ENCODE results near the gene COMMD3. TPM values are rescaled to one million over a fixed set of nuclear protein-coding genes. Genes with fewer than 3 reads are reported as not detected.

COMMD3 gene
- total RNA-seq, 2 experiments from 2014 or later: 64.5 to 69.4 TPM

DNA sequence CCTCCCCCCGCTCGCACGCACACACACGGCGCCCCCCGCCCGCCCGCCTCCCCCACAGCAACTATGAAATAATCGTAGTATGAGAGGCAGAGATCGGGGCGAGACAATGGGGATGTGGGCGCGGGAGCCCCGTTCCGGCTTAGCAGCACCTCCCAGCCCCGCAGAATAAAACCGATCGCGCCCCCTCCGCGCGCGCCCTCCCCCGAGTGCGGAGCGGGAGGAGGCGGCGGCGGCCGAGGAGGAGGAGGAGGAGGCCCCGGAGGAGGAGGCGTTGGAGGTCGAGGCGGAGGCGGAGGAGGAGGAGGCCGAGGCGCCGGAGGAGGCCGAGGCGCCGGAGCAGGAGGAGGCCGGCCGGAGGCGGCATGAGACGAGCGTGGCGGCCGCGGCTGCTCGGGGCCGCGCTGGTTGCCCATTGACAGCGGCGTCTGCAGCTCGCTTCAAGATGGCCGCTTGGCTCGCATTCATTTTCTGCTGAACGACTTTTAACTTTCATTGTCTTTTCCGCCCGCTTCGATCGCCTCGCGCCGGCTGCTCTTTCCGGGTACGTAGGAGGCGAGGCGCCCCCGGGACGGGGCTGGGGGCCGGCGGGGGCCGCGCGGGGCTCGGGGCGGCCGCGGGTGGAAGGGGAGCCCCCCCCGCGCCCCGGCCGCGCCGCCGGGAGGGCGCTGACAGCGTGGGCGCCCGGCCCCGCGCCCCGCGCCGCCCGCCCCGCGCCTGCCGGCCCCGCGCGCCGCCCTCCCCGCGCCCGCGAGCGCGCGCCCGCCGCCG lies 5.2 kb downstream of the COMMD3 start:
- Mint-ChIP-seq H3K27ac (peak overlapping the region; percentile 86), H3K36me3 (ENCODE audit: low read depth) (peaks cover 6% of the 10 kb centered on the region), H3K4me3 (peak overlapping the region; percentile 76), H3K27me3 (ENCODE audit: low read depth) (peaks cover 46% of the 10 kb centered on the region), H3K4me1 (ENCODE audit: low read depth) (peaks cover 40% of the 10 kb centered on the region), H3K9me3 (no peaks in the 10 kb centered on the region)
- intact Hi-C loops (cut with micrococcal nuclease): loop anchor here (5.0 kb wide), 2 partner anchors 331 to 391 kb away; partner anchors contain the start of gene PIP4K2A
- CTCF ChIA-PET: interaction anchor here (1.6 kb wide), 1 partner anchor 327 kb away, joined by 3 read pairs; no protein-coding TSS in a partner anchor
- DNase-seq: peak; percentile 51

DNA sequence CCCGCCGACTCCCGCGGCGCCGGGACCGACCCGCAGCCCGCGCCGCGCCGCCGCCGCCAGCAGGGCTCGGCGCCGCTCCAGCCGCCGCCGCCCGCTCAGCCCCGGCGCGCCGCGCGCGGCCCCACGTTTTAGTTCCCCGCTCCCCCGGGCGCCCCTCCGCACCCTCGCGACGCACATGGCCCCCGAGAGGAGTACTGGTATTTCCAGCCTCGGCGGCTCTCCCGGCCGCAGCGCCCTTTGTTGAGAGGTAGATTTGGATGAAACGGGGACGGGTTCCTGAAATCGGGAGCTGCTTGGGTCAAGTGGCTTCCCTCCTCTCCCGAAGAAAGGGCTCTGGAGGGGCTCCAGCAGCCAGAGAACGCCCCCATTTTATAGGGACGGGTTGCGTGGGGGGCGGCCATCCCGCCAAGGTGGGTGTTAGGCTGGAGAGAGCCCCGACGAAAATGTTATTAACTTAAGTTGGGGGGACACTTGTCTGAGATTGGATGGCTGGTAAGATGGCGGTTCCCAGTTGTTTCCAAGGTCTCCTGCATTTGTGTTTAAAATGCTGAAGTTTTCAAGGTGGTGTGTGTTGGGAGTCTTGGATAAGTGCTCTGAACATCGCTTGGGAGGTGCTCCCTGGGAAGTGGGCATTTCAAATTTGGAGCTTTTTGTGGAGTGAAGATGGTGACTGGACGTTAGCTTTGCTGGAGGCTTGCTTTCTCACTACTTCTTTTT lies 5.9 kb downstream of the COMMD3 start:
- peak; percentile 14 for DNase-seq
- Mint-ChIP-seq H3K9me3 (no peaks in the 10 kb centered on the region), H3K4me1 (ENCODE audit: low read depth) (peaks cover 40% of the 10 kb centered on the region), H3K27me3 (ENCODE audit: low read depth) (peaks cover 51% of the 10 kb centered on the region), H3K4me3 (peak overlapping the region; percentile 85), H3K27ac (peak overlapping the region; percentile 82), H3K36me3 (ENCODE audit: low read depth) (peaks cover 7% of the 10 kb centered on the region)
- CTCF ChIA-PET: interaction anchor here (1.6 kb wide), 1 partner anchor 328 kb away, joined by 3 read pairs; no protein-coding TSS in a partner anchor
- intact Hi-C loops (cut with micrococcal nuclease): loop anchor here (1.0 to 5.0 kb wide), 3 partner anchors 18 to 390 kb away; partner anchors contain the start of gene PIP4K2A

- H3K9me3 Mint-ChIP-seq: no peaks in the 10 kb centered on the region
- H3K4me3 Mint-ChIP-seq: peak overlapping the region; percentile 85
- H3K27ac Mint-ChIP-seq: peak overlapping the region; percentile 82
- H3K27me3 Mint-ChIP-seq (ENCODE audit: low read depth): peaks cover 51% of the 10 kb centered on the region
- intact Hi-C loops (cut with micrococcal nuclease): loop anchor here (1.0 to 5.0 kb wide), 5 partner anchors 11 to 390 kb away; partner anchors contain the start of gene PIP4K2A
- DNase-seq: no peak
- H3K4me1 Mint-ChIP-seq (ENCODE audit: low read depth): peaks cover 39% of the 10 kb centered on the region
- CTCF ChIA-PET: interaction anchor here (1.6 kb wide), 1 partner anchor 329 kb away, joined by 3 read pairs; no protein-coding TSS in a partner anchor
- peaks cover 7% of the 10 kb centered on the region for H3K36me3 Mint-ChIP-seq (ENCODE audit: low read depth)
Observed at GRCh38 chr10:22322641-22323160, 6.5 kb downstream of the COMMD3 start.

GRCh38 chr10:22323538-22324305 lies 7.5 kb downstream of the COMMD3 start:
- intact Hi-C loops (cut with micrococcal nuclease): loop anchor here (1.0 to 5.0 kb wide), 4 partner anchors 10 to 389 kb away; partner anchors contain the start of gene PIP4K2A
- H3K4me1 Mint-ChIP-seq (ENCODE audit: low read depth): peaks cover 33% of the 10 kb centered on the region
- no peak overlapping the region for H3K27ac Mint-ChIP-seq
- CTCF ChIA-PET: interaction anchor here (1.0 to 1.5 kb wide), 2 partner anchors 64 to 330 kb away, joined by 3 to 5 read pairs; no protein-coding TSS in a partner anchor
- no peaks in the 10 kb centered on the region for H3K9me3 Mint-ChIP-seq
- H3K27me3 Mint-ChIP-seq (ENCODE audit: low read depth): peaks cover 48% of the 10 kb centered on the region
- peaks cover 7% of the 10 kb centered on the region for H3K36me3 Mint-ChIP-seq (ENCODE audit: low read depth)
- no peak for DNase-seq
- peak overlapping the region; percentile 85 for H3K4me3 Mint-ChIP-seq

- peaks cover 46% of the 10 kb centered on the region for H3K27me3 Mint-ChIP-seq (ENCODE audit: low read depth)
- CTCF ChIA-PET: interaction anchor here (1.0 to 1.5 kb wide), 2 partner anchors 65 to 331 kb away, joined by 3 to 5 read pairs; no protein-coding TSS in a partner anchor
- peaks cover 11% of the 10 kb centered on the region for H3K36me3 Mint-ChIP-seq (ENCODE audit: low read depth)
- intact Hi-C loops (cut with micrococcal nuclease): loop anchor here (5.0 kb wide), 2 partner anchors 328 to 388 kb away; partner anchors contain the start of gene PIP4K2A
- peak overlapping the region; percentile 85 for H3K4me3 Mint-ChIP-seq
- H3K4me1 Mint-ChIP-seq (ENCODE audit: low read depth): peaks cover 29% of the 10 kb centered on the region
- no peak overlapping the region for H3K27ac Mint-ChIP-seq
- no peak for DNase-seq
- H3K9me3 Mint-ChIP-seq: no peaks in the 10 kb centered on the region
Observed at GRCh38 chr10:22324413-22324812, 8.2 kb downstream of the COMMD3 start.

DNA sequence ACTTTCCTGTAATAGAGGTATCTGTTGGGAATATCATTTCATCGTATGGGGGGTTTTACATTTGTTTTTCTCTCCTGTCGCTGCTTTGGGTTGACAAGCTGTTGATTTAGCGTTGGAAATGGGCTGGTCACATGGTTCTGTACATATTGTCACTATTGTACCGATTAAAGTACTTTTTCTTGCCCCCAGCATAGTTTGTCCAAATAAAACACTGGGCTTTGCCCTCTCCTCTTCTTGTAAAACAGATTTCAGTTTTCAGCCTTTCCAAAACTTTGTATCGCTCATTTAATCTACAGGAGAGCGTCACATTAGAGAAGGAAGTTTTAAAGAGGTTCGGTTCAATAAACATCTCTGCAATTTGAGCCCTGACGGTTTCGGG lies 8.7 kb downstream of the COMMD3 start:
- no peaks in the 10 kb centered on the region for H3K9me3 Mint-ChIP-seq
- peaks cover 24% of the 10 kb centered on the region for H3K4me1 Mint-ChIP-seq (ENCODE audit: low read depth)
- intact Hi-C loops (cut with micrococcal nuclease): loop anchor here (5.0 kb wide), 2 partner anchors 327 to 387 kb away; partner anchors contain the start of gene PIP4K2A
- CTCF ChIA-PET: interaction anchor here (1.0 kb wide), 1 partner anchor 331 kb away, joined by 3 read pairs; no protein-coding TSS in a partner anchor
- no peak for DNase-seq
- H3K36me3 Mint-ChIP-seq (ENCODE audit: low read depth): peaks cover 14% of the 10 kb centered on the region
- peaks cover 48% of the 10 kb centered on the region for H3K27me3 Mint-ChIP-seq (ENCODE audit: low read depth)
- peak overlapping the region; percentile 85 for H3K4me3 Mint-ChIP-seq
- H3K27ac Mint-ChIP-seq: peak overlapping the region; percentile 4

DNA sequence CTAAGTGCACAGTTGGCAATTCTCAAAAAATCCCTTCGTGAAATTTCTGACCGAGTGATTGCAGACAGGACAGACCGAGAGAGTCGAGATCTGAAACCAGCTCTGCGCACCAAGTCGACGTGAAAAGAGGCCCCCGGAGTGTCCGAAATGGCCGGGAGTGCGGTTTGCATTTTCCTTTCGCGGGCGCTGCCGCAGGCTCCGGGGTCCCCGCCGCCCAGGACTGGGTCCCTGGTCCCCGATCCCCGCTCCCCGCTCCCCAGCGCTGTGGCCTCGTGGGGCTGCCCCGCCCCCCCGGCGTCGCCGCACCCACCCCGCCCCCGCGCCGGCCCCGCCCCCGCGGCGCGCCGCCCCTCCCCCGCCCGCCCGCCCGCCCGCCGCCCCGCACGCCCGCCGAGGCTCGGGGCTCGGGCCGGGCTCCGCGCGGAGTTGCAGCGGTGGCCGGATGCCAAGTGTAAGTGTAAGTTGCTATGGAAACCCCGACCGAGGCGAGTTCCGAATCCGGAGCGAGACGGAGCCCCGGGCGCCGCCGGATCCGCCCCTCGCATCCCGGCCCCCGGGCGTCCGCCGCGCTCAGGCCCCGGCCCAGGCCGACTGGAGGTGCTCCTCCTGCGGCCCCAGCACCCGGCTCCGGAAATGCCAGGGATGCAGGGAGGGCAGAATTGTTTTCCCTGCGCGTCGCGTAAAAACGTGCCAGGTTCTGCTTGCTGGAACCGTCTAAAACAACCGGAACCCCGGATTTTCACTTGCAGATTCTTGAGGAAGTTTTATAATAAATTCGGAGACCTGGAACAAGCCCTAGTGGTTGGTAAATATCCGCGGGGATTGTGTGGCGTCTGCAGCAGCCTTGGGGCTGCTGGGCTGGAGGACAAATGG lies 9.3 kb downstream of the COMMD3 start:
- Mint-ChIP-seq H3K36me3 (ENCODE audit: low read depth) (peaks cover 13% of the 10 kb centered on the region), H3K9me3 (no peaks in the 10 kb centered on the region)

DNA sequence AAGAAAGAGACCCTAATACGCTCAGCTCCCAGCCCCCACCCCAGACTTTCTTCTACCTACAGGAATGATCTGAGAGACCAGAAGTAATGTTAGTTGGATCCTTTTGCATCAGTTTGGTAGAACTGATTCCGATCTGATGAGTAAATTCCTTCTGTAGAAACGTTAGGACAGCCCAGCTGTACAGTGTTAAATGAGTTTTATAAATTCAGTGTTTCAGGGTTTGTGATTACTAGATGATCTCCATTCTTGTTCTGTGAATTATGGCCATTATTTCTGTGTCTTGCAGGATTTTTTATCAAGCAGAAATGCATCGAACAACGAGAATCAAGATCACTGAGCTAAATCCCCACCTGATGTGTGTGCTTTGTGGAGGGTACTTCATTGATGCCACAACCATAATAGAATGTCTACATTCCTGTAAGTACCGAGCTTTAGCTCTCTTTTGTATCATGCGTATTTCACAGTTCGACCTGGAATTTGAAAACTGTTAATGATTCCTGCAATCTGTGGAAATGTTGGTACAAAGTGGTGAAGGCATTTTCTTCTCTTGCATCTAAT lies 10.0 kb downstream of the COMMD3 start:
- Mint-ChIP-seq H3K27me3 (ENCODE audit: low read depth) (peaks cover 45% of the 10 kb centered on the region), H3K36me3 (ENCODE audit: low read depth) (peaks cover 14% of the 10 kb centered on the region), H3K9me3 (no peaks in the 10 kb centered on the region), H3K4me3 (peak overlapping the region; percentile 63), H3K4me1 (ENCODE audit: low read depth) (peaks cover 21% of the 10 kb centered on the region), H3K27ac (no peak overlapping the region)
- intact Hi-C loops (cut with micrococcal nuclease): no loop called here
- CTCF ChIA-PET: interaction anchor here (0.6 to 1.1 kb wide), 3 partner anchors 14 to 114 kb away, joined by 3 read pairs; no protein-coding TSS in a partner anchor
- DNase-seq: no peak

More for the DNA sequence above, 9.3 kb downstream of the COMMD3 start:
- CTCF ChIA-PET: interaction anchor here (0.9 to 1.1 kb wide), 2 partner anchors 15 to 113 kb away, joined by 3 read pairs; no protein-coding TSS in a partner anchor
- peaks cover 45% of the 10 kb centered on the region for H3K27me3 Mint-ChIP-seq (ENCODE audit: low read depth)
- intact Hi-C loops (cut with micrococcal nuclease): no loop called here
- DNase-seq: peak; percentile 72
- H3K4me1 Mint-ChIP-seq (ENCODE audit: low read depth): peaks cover 21% of the 10 kb centered on the region
- H3K4me3 Mint-ChIP-seq: peak overlapping the region; percentile 85
- H3K27ac Mint-ChIP-seq: peak overlapping the region; percentile 4

- Mint-ChIP-seq H3K36me3 (ENCODE audit: low read depth) (peaks cover 20% of the 10 kb centered on the region), H3K27ac (no peak overlapping the region), H3K27me3 (ENCODE audit: low read depth) (peaks cover 41% of the 10 kb centered on the region), H3K4me3 (no peak overlapping the region), H3K4me1 (ENCODE audit: low read depth) (peaks cover 23% of the 10 kb centered on the region), H3K9me3 (no peaks in the 10 kb centered on the region)
- intact Hi-C loops (cut with micrococcal nuclease): no loop called here
- CTCF ChIA-PET: no interaction called here
- no peak for DNase-seq
Observed at GRCh38 chr10:22329150-22329549, 13.0 kb downstream of the COMMD3 start.

GRCh38 chr10:22332116-22332692 lies 16.0 kb downstream of the COMMD3 start:
- CTCF ChIA-PET: no interaction called here
- H3K27me3 Mint-ChIP-seq (ENCODE audit: low read depth): peaks cover 37% of the 10 kb centered on the region
- peaks cover 18% of the 10 kb centered on the region for H3K4me1 Mint-ChIP-seq (ENCODE audit: low read depth)
- H3K9me3 Mint-ChIP-seq: no peaks in the 10 kb centered on the region
- H3K27ac Mint-ChIP-seq: no peak overlapping the region
- H3K4me3 Mint-ChIP-seq: no peak overlapping the region
- intact Hi-C loops (cut with micrococcal nuclease): no loop called here
- no peak for DNase-seq
- peaks cover 16% of the 10 kb centered on the region for H3K36me3 Mint-ChIP-seq (ENCODE audit: low read depth)

Data from activated naive CD4-positive, alpha-beta T cell treated with anti-CD3 and anti-CD28 coated beads for 36 hours (primary cell).